HEK293 (cell line): ENCODE results near the gene PPIL4.

Experiments used
- CTCF ChIA-PET: fragments of 350-600 bp; formaldehyde crosslinking; extraction: SDS; loops from one replicate; lab custom pipeline; 2021; ENCODE audit warnings: antibody characterized with exemption; lab: Yijun Ruan, JAX
- POLR2A ChIA-PET: fragments of 300-600 bp; formaldehyde crosslinking; extraction: SDS; loops from one replicate; lab custom pipeline; 2020; ENCODE audit warnings: antibody characterized with exemption, inconsistent platforms; lab: Yijun Ruan, JAX
- H3K27ac ChIP-seq: fragments of 200-500 bp; sonication (Bioruptor generic); 2 replicates; pipeline ENCODE4 v1.5.1; 2014; ENCODE audit warnings: low read depth, low read length, control low read depth, inconsistent platforms; ENCODE audit errors: extremely low read depth
- H3K36me3 ChIP-seq, 2 experiments: fragments of 200-500 bp in 1 of 2; sonication (Bioruptor generic) in 1 of 2; 1 replicate in 1 of 2; 2 replicates in 1 of 2; pipeline ENCODE4 v1.5.1; 2014 to 2017; ENCODE audit warnings: inconsistent platforms in 2 of 2, low read length in 2 of 2; ENCODE audit not compliant: control insufficient read depth in 2 of 2, insufficient read depth in 1 of 2
- H3K4me1 ChIP-seq: fragments of 200-500 bp; sonication (Bioruptor generic); 2 replicates; pipeline ENCODE4 v1.5.1; 2014; ENCODE audit warnings: mild to moderate bottlenecking, low read length, inconsistent platforms; ENCODE audit not compliant: control insufficient read depth, insufficient read depth
- H3K4me3 ChIP-seq: 2 replicates; pipeline ENCODE4 v1.5.1; 2011; ENCODE audit warnings: low read depth, mild to moderate bottlenecking, control low read depth, low read length, moderate library complexity
- H3K9me3 ChIP-seq: fragments of 200-500 bp; sonication (Bioruptor generic); 2 replicates; pipeline ENCODE4 v1.5.1; 2014; ENCODE audit warnings: low read depth, low read length, inconsistent platforms; ENCODE audit not compliant: control insufficient read depth, insufficient read depth
- EGR2 ChIP-seq: fragments of 450-650 bp; formaldehyde crosslinking; IDR thresholded peaks from 2 replicates; pipeline ENCODE4 v1.5.1; 2016; ENCODE audit warnings: low read depth, missing biosample characterization, missing genetic modification characterization
- IKZF3 ChIP-seq: fragments of 450-650 bp; IDR thresholded peaks from 2 replicates; pipeline ENCODE4 v1.5.0; 2018; ENCODE audit warnings: missing biosample characterization, mild to moderate bottlenecking, missing genetic modification characterization, moderate library complexity
- KLF1 ChIP-seq: fragments of 450-650 bp; formaldehyde crosslinking; IDR thresholded peaks from 2 replicates; pipeline ENCODE4 v1.5.1; 2016; ENCODE audit warnings: missing biosample characterization, missing genetic modification characterization
- KLF10 ChIP-seq: fragments of 450-650 bp; IDR thresholded peaks from 2 replicates; pipeline ENCODE4 v1.5.1; 2018; ENCODE audit warnings: missing biosample characterization, mild to moderate bottlenecking, missing genetic modification characterization
- OVOL3 ChIP-seq: fragments of 450-650 bp; formaldehyde crosslinking; IDR thresholded peaks from 2 replicates; pipeline ENCODE4 v1.5.1; 2016; ENCODE audit warnings: missing biosample characterization, missing genetic modification characterization
- REST ChIP-seq: fragments of 450-650 bp; formaldehyde crosslinking; IDR thresholded peaks from 2 replicates; pipeline ENCODE4 v1.5.1; 2016; ENCODE audit warnings: missing biosample characterization, missing genetic modification characterization
- TCF7L2 ChIP-seq: IDR thresholded peaks from 2 replicates; pipeline ENCODE4 v1.6.1; 2011; ENCODE audit warnings: low read depth, mild to moderate bottlenecking, inconsistent platforms, low read length, moderate library complexity, borderline replicate concordance
- YY1 ChIP-seq: fragments of 450-650 bp; formaldehyde crosslinking; IDR thresholded peaks from 2 replicates; pipeline ENCODE4 v1.5.1; 2018; ENCODE audit warnings: missing biosample characterization, missing genetic modification characterization
- ZBTB44 ChIP-seq: fragments of 450-650 bp; IDR thresholded peaks from 2 replicates; pipeline ENCODE4 v1.5.1; 2018; ENCODE audit warnings: missing biosample characterization, mild to moderate bottlenecking, missing genetic modification characterization
- ZNF169 ChIP-seq: fragments of 450-650 bp; formaldehyde crosslinking; IDR thresholded peaks from 2 replicates; pipeline ENCODE4 v1.5.1; 2016; ENCODE audit warnings: missing biosample characterization, missing genetic modification characterization
- ZNF341 ChIP-seq: fragments of 450-650 bp; formaldehyde crosslinking; IDR thresholded peaks from 2 replicates; pipeline ENCODE4; 2016; ENCODE audit warnings: low read depth, missing biosample characterization, missing genetic modification characterization
- ZNF362 ChIP-seq: fragments of 450-650 bp; formaldehyde crosslinking; IDR thresholded peaks from 2 replicates; pipeline ENCODE4 v1.5.1; 2016; ENCODE audit warnings: missing biosample characterization, missing genetic modification characterization
- ZNF394 ChIP-seq: fragments of 450-650 bp; formaldehyde crosslinking; IDR thresholded peaks from 2 replicates; pipeline ENCODE4 v1.5.1; 2016; ENCODE audit warnings: missing biosample characterization, missing genetic modification characterization, mild to moderate bottlenecking, moderate library complexity, borderline replicate concordance
- ZNF449 ChIP-seq: fragments of 450-650 bp; formaldehyde crosslinking; IDR thresholded peaks from 2 replicates; pipeline ENCODE4 v1.5.1; 2017; ENCODE audit warnings: missing biosample characterization, mild to moderate bottlenecking, missing genetic modification characterization, moderate library complexity
- ZNF660 ChIP-seq: fragments of 450-650 bp; IDR thresholded peaks from 2 replicates; pipeline ENCODE4 v1.5.1; 2018; ENCODE audit warnings: missing biosample characterization, mild to moderate bottlenecking, missing genetic modification characterization
- ZNF664 ChIP-seq: fragments of 450-650 bp; formaldehyde crosslinking; IDR thresholded peaks from 2 replicates; pipeline ENCODE4 v1.5.1; 2016; ENCODE audit warnings: missing biosample characterization, missing genetic modification characterization
- ZNF704 ChIP-seq: fragments of 450-650 bp; formaldehyde crosslinking; IDR thresholded peaks from 2 replicates; pipeline ENCODE4 v1.5.1; 2016; ENCODE audit warnings: missing biosample characterization, missing genetic modification characterization
- ZNF776 ChIP-seq: fragments of 450-650 bp; formaldehyde crosslinking; IDR thresholded peaks from 2 replicates; pipeline ENCODE4 v1.5.0; 2017; ENCODE audit warnings: missing biosample characterization, missing genetic modification characterization, borderline replicate concordance
- ZXDB ChIP-seq: fragments of 450-650 bp; formaldehyde crosslinking; IDR thresholded peaks from 2 replicates; pipeline ENCODE4 v1.5.1; 2016; ENCODE audit warnings: missing biosample characterization, missing genetic modification characterization
- TF ChIP-seq, protein P1 (sequence below): fragments of 450-650 bp; formaldehyde crosslinking; IDR thresholded peaks from 2 replicates; pipeline ENCODE4 v1.5.1; 2016; ENCODE audit warnings: missing biosample characterization, missing genetic modification characterization

The PPIL4 gene

DNA sequence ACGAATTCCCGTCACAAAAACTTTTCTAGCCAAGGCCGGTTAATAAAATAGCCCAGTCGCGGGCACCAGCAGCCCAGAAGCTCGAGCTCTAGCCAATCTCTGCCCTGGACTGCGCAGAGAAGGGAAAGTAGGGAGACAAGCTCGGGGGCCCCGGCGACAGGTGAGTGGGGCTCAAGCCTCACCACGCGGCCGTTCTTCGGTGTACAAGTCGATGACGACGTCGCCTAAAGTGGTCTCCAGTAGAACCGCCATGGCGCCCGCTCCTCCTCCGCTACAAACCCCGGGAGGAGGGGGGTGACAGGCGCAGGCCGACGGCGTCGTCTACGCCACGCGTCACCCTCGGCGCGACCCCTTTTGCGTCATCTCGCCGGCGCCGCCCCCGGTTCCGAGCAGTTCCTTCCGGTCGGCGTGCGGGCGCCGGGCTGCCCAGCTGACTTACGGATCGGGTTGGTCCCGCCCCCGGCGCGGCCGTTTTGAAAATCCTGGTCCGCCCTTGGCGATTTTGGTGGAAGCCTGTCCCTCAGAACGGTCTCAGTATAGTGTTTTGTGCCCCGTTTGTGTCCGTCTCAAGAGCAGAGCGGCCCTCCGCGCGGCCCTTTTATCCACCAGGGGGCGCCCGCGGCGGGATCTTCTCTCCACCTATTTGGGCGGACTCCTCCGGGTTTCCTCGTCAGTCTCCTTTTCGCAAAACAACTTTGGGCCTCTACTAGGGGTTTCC is at the start of gene PPIL4 (continued):
- TF ChIP-seq, protein P1, sequence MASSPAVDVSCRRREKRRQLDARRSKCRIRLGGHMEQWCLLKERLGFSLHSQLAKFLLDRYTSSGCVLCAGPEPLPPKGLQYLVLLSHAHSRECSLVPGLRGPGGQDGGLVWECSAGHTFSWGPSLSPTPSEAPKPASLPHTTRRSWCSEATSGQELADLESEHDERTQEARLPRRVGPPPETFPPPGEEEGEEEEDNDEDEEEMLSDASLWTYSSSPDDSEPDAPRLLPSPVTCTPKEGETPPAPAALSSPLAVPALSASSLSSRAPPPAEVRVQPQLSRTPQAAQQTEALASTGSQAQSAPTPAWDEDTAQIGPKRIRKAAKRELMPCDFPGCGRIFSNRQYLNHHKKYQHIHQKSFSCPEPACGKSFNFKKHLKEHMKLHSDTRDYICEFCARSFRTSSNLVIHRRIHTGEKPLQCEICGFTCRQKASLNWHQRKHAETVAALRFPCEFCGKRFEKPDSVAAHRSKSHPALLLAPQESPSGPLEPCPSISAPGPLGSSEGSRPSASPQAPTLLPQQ (tag by site-specific recombination): 0 out of 2 replicates have a peak, but pooled peaks have one; percentile 66
- TF ChIP-seq ZNF169 (tag by site-specific recombination) (no peak), IKZF3 (tag by site-specific recombination) (peak; percentile 18; the same call in 1 of the 2 replicates), KLF1 (tag by site-specific recombination) (peak; percentile 48), ZNF394 (tag by site-specific recombination) (peak; percentile 60), ZNF660 (tag by site-specific recombination) (peak; percentile 94), ZNF341 (tag by site-specific recombination) (peak; percentile 46; the same call in 1 of the 2 replicates), ZNF704 (tag by site-specific recombination) (peak; percentile 89), TCF7L2 (no peak), YY1 (tag by site-specific recombination) (peak; percentile 88), REST (tag by site-specific recombination) (peak; percentile 30; the same call in 1 of the 2 replicates), ZBTB44 (peak; percentile 58; the same call in 1 of the 2 replicates), EGR2 (tag by site-specific recombination) (peak; percentile 52), KLF10 (tag by site-specific recombination) (peak; percentile 85), ZNF664 (0 out of 2 replicates have a peak, but pooled peaks have one; percentile 25), ZNF362 (no peak), ZXDB (tag by site-specific recombination) (peak; percentile 94)

GRCh38 chr6:149593408-149593807 is 47.6 kb upstream of the PPIL4 start:
- no peak overlapping the region for H3K4me3 ChIP-seq
- ChIA-PET POLR2A (no interaction called here), CTCF (interaction anchor here (0.7 to 1.2 kb wide), 2 partner anchors 10 to 34 kb away, joined by 3 to 4 read pairs; no protein-coding TSS in a partner anchor)
- H3K9me3 ChIP-seq: no peaks in the 10 kb centered on the region
- H3K36me3 ChIP-seq: peaks cover 71 to 85% of the 10 kb centered on the region in 2 experiments
- TF ChIP-seq OVOL3 (tag by site-specific recombination) (no peak), ZNF449 (no peak), KLF1 (tag by site-specific recombination) (no peak), ZNF776 (no peak)
- H3K27ac ChIP-seq: no peak overlapping the region; the same call in 1 of the 2 replicates
- H3K4me1 ChIP-seq: no peaks in the 10 kb centered on the region
